GM10266 (cell line): Measurements from ENCODE around the gene FFAR3.

Experiments used
- DNase-seq: peaks from one replicate; pipeline ENCODE4 v3.0.0; 2012; ENCODE audit errors: extremely low spot score
- CTCF ChIP-seq: IDR thresholded peaks from 2 replicates; pipeline ENCODE4 v1.5.1; 2012; ENCODE audit warnings: mild to moderate bottlenecking, low read depth; ENCODE audit not compliant: control insufficient read depth, insufficient read depth; ENCODE audit errors: missing control alignments

The FFAR3 gene

GRCh38 chr19:35320065-35320713 is 38.1 kb upstream of the FFAR3 start:
- DNase-seq = no peak
- TF ChIP-seq CTCF = no peak

- no peak for DNase-seq
- TF ChIP-seq CTCF = no peak
These were observed 37.0 kb upstream of the FFAR3 start for GRCh38 chr19:35321291-35321690.

- DNase-seq = no peak
- no peak for TF ChIP-seq CTCF
These were observed 36.2 kb upstream of the FFAR3 start for GRCh38 chr19:35322014-35322413.

- DNase-seq = no peak
These were observed 30.6 kb upstream of the FFAR3 start for GRCh38 chr19:35327642-35328041.

GRCh38 chr19:35328851-35329285 is 29.4 kb upstream of the FFAR3 start, which contains the start of gene CD22:
Gene CD22 (plus strand): TSS chr19:35329187. CDS start chr19:35332041, 2,854 bp downstream.
- no peak for TF ChIP-seq CTCF

More at GRCh38 chr19:35327642-35328041, 30.6 kb upstream of the FFAR3 start:
- peak; percentile 48 for TF ChIP-seq CTCF

GRCh38 chr19:35329323-35329722 is 28.9 kb upstream of the FFAR3 start:
- DNase-seq = no peak
- no peak for TF ChIP-seq CTCF

More at GRCh38 chr19:35328851-35329285, 29.4 kb upstream of the FFAR3 start, which contains the start of gene CD22:
- no peak for DNase-seq

- peak; percentile 75 for DNase-seq
- no peak for TF ChIP-seq CTCF
These were observed 27.8 kb upstream of the FFAR3 start for GRCh38 chr19:35330475-35330874.
